ENCODE measurements around the gene HCAR3. TPM values are rescaled to one million over a fixed set of nuclear protein-coding genes. Genes with fewer than 3 reads are reported as not detected.
"Not testable (repeated sequence)": the region's sequence is repeated elsewhere in the genome, so short reads cannot be mapped to it uniquely, and the experiment has no call there.

The HCAR3 gene
- total RNA-seq, 4 donors from 2014 or later: not detected

DNA sequence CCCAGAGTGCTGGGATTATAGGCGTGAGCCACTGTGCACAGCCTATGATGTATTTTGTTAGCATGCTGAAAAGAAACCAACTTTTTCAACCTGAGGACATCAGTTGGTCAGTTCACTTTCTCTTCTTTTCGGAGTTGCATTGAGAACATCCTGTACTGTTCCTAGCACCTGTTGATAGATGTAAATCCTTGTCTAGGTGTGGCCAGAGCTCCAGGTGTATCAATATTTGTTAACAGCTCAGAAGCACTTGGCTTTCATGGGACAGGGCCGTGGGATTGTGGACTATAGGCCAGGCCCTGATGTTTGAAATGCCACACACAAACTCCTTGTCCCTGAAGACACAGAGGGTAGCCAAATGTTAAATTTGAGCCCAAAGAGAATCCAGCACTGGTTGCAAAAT lies 28.3 kb downstream of the HCAR3 start:
- DNase-seq: no peak
- H3K27me3 ChIP-seq: no peaks in the 10 kb centered on the region
- no peaks in the 10 kb centered on the region for H3K9me3 ChIP-seq
- H3K4me1 ChIP-seq: no peaks in the 10 kb centered on the region
- intact Hi-C loops (cut with DNase I; ENCODE audit: low total_unique reads): no loop called here
- no peaks in the 10 kb centered on the region for H3K36me3 ChIP-seq
- H3K4me3 ChIP-seq: no peak overlapping the region
- no peak overlapping the region for H3K27ac ChIP-seq
- TF ChIP-seq CTCF (IDR thresholded peaks at IDR 0.05) (no peak), POLR2A (IDR thresholded peaks at IDR 0.05) (no peak)

DNA sequence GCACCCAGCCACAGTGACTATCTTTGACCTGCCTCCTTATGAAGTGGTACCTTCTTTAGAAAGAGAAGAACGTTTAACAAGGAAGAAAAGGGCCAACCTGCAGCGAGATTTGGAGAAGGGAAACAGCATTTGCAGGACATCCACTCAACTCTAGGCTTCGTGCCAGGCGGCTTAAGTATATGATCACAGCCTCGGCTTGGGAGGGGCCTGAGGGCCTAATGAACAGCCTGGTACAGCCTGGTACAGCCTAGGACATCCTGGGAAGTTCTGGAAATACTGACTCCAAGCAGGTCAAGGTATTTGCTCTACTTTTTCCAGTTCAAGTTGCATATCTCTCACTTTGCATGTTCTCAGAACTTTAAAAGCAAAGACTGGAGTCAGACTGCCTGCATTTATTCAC lies 29.5 kb downstream of the HCAR3 start:
- DNase-seq: no peak
- no peak for TF ChIP-seq POLR2A (IDR thresholded peaks at IDR 0.05)
- no peak for TF ChIP-seq CTCF (IDR thresholded peaks at IDR 0.05)
- intact Hi-C loops (cut with DNase I; ENCODE audit: low total_unique reads): no loop called here
- Histone ChIP-seq H3K4me1 (no peaks in the 10 kb centered on the region), H3K4me3 (no peak overlapping the region), H3K27ac (no peak overlapping the region), H3K36me3 (no peaks in the 10 kb centered on the region), H3K9me3 (no peaks in the 10 kb centered on the region), H3K27me3 (no peaks in the 10 kb centered on the region)

DNA sequence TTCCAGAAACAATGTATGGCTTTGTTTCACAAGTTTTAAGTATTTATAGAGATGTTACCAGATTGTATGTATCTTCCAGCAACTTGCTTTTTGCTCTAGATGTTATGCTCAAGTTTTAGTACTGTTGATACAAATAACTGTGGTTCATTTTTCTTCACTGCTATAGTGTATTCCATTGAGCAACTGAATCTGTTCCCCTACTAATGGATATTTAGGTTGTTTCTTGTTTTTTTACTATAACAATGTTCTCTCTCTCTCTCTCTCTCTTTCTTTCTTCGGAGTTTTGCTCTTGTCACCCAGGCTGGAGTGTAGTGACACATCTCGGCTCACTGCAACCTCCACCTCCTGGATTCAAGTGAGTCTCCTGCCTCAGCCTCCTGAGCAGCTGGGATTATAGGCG lies 30.1 kb downstream of the HCAR3 start:
- DNase-seq: no peak
- intact Hi-C loops (cut with DNase I; ENCODE audit: low total_unique reads): no loop called here
- TF ChIP-seq POLR2A (IDR thresholded peaks at IDR 0.05) (no peak), CTCF (IDR thresholded peaks at IDR 0.05) (no peak)
- no peaks in the 10 kb centered on the region for H3K4me1 ChIP-seq
- no peaks in the 10 kb centered on the region for H3K36me3 ChIP-seq
- no peak overlapping the region for H3K4me3 ChIP-seq
- no peak overlapping the region for H3K27ac ChIP-seq
- H3K9me3 ChIP-seq: no peaks in the 10 kb centered on the region
- no peaks in the 10 kb centered on the region for H3K27me3 ChIP-seq

- intact Hi-C loops (cut with DNase I; ENCODE audit: low total_unique reads): no loop called here
- Histone ChIP-seq H3K36me3 (no peaks in the 10 kb centered on the region), H3K9me3 (no peaks in the 10 kb centered on the region), H3K4me3 (no peak overlapping the region), H3K4me1 (no peaks in the 10 kb centered on the region), H3K27me3 (no peaks in the 10 kb centered on the region), H3K27ac (no peak overlapping the region)
- TF ChIP-seq POLR2A (IDR thresholded peaks at IDR 0.05) (no peak), CTCF (IDR thresholded peaks at IDR 0.05) (no peak)
- DNase-seq: no peak
Measured at GRCh38 chr12:122684297-122684813, 32.3 kb downstream of the HCAR3 start.

DNA sequence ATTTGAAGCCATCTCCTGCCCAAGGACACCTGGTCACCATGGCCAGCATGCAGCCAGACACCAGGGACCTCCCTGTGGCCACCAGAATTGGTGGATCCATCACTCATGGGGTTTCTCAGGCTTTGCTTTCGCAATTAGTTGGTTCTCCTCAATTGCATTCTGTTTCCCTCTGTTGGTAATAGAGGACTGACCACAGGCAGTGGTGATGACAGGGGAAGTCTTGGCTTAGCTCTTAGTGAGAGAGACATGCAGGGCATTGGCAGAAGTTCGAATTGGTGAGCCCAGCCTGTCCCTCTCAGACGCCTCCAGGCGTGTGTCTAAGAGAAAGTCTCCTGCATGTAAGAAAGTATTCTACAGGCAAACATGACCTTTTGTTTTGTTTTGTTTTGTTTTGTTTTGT lies 34.8 kb downstream of the HCAR3 start:
- Histone ChIP-seq H3K9me3 (no peaks in the 10 kb centered on the region), H3K27me3 (no peaks in the 10 kb centered on the region), H3K27ac (no peak overlapping the region), H3K4me1 (no peaks in the 10 kb centered on the region), H3K4me3 (no peak overlapping the region), H3K36me3 (no peaks in the 10 kb centered on the region)
- no peak for TF ChIP-seq CTCF (IDR thresholded peaks at IDR 0.05)
- no peak for TF ChIP-seq POLR2A (IDR thresholded peaks at IDR 0.05)
- intact Hi-C loops (cut with DNase I; ENCODE audit: low total_unique reads): no loop called here
- no peak for DNase-seq

GRCh38 chr12:122680989-122681388 lies 35.6 kb downstream of the HCAR3 start:
- H3K27ac ChIP-seq; H3K9me3 ChIP-seq; H3K4me1 ChIP-seq; H3K27me3 ChIP-seq; H3K4me3 ChIP-seq; H3K36me3 ChIP-seq; DNase-seq; intact Hi-C loops (cut with DNase I; ENCODE audit: low total_unique reads): not testable (repeated sequence)

GRCh38 chr12:122676781-122677180 lies 39.8 kb downstream of the HCAR3 start:
- H3K27me3 ChIP-seq; H3K4me3 ChIP-seq; H3K27ac ChIP-seq; H3K36me3 ChIP-seq; H3K9me3 ChIP-seq; DNase-seq; H3K4me1 ChIP-seq; intact Hi-C loops (cut with DNase I; ENCODE audit: low total_unique reads): not testable (repeated sequence)

GRCh38 chr12:122676015-122676414 lies 40.6 kb downstream of the HCAR3 start:
- intact Hi-C loops (cut with DNase I; ENCODE audit: low total_unique reads); H3K9me3 ChIP-seq; H3K4me1 ChIP-seq; H3K27me3 ChIP-seq; H3K4me3 ChIP-seq; H3K36me3 ChIP-seq; DNase-seq; H3K27ac ChIP-seq: not testable (repeated sequence)
